NT2/D1 (cell line): ENCODE data around the gene RMI2.

Experiments used
- SUZ12 ChIP-seq: IDR thresholded peaks from 2 replicates; pipeline ENCODE4 v1.6.1; 2011; ENCODE audit not compliant: insufficient read length, insufficient read depth; ENCODE audit errors: extremely low read depth
- YY1 ChIP-seq: IDR thresholded peaks from 2 replicates; pipeline ENCODE4 v1.6.1; 2011; ENCODE audit not compliant: insufficient read length, insufficient read depth
- ZNF274 ChIP-seq: IDR thresholded peaks from 2 replicates; pipeline ENCODE4 v1.6.1; 2011; ENCODE audit warnings: mild to moderate bottlenecking, low read depth, low read length

GRCh38 chr16:11315510-11315909 lies 29.7 kb upstream of the RMI2 start:
- no peak for TF ChIP-seq ZNF274
- no peak for TF ChIP-seq YY1
- no peak for TF ChIP-seq SUZ12
